ENCODE results near the gene AMH.

The AMH gene

DNA sequence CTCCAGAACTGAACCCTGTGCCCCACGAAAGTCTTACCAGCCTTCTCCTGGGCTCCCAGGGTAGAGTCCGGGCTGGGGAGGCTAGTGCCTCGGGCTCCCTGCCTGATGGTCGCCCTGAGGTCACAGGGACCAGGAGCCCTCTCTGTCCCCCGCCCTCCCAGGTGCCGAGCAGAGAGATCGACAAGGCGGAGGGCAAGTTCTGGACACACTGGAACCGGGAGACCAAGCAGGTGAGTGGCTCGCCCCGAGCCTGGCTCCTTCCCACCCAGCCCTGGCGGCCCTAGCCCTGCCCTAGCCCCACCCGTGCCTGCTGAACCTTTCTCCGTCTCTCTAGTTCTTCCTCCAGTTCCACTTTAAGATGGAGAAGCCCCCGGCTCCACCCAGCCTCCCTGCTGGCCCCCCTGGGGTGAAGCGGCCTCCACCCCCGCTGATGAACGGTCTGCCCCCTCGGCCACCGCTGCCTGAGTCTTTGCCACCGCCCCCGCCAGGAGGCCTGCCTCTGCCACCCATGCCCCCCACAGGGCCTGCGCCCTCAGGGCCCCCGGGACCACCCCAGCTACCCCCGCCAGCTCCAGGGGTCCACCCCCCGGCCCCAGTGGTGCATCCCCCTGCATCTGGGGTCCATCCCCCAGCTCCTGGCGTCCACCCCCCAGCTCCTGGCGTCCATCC is 1.6 kb upstream of the AMH start:
- no peak overlapping the region for H3K4me3 ChIP-seq (ENCODE audit: low read length)
- H3K36me3 ChIP-seq (ENCODE audit: insufficient read depth, low read depth, low read length) = peaks cover 50% of the 10 kb centered on the region
- no peak overlapping the region for H3K27ac ChIP-seq (ENCODE audit: low read length)
- no peaks in the 10 kb centered on the region for H3K4me1 ChIP-seq (ENCODE audit: insufficient read depth, low read length)
- peaks cover 29% of the 10 kb centered on the region; the same call in 1 of the 2 replicates for H3K27me3 ChIP-seq (ENCODE audit: insufficient read depth, low read length)
- no peaks in the 10 kb centered on the region for H3K9me3 ChIP-seq (ENCODE audit: insufficient read depth, low read depth, low read length)
- no peak overlapping the region for H3K9ac ChIP-seq (ENCODE audit: low read depth, low read length)

DNA sequence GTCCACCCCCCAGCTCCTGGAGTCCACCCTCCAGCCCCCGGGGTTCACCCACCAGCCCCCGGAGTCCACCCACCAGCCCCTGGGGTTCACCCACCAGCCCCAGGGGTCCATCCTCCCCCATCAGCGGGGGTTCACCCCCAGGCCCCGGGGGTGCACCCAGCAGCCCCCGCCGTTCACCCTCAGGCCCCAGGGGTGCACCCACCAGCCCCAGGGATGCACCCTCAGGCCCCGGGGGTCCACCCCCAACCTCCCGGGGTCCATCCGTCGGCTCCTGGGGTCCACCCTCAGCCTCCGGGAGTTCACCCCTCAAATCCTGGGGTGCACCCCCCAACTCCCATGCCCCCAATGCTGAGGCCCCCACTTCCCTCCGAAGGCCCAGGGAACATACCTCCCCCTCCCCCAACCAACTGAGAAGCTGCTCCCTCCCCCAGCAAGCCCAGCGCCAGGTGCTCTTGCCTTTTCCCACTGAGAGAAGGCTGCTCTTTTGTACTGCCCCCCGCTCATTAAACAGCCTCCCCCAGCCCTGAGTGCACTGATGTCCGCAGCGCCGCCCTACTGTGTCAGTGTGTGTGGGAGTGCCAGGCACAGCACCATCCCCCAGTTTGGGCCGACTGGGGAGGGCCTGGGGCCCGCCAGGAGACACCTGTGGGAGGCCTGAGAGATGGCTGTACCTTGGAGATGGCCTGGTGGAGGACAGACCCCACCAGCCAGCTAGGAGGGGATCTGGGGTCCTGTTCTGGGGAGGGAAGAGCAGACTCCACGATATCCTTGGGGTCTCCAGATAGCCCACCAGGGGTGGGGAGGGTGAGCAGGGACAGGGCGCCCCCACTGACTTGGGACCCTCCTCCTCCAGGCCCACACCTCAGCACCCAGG is 750 bp upstream of the AMH start:
- no peaks in the 10 kb centered on the region for H3K4me1 ChIP-seq (ENCODE audit: insufficient read depth, low read length)
- no peak overlapping the region for H3K9ac ChIP-seq (ENCODE audit: low read depth, low read length)
- peaks cover 37% of the 10 kb centered on the region; the same call in 1 of the 2 replicates for H3K27me3 ChIP-seq (ENCODE audit: insufficient read depth, low read length)
- no peaks in the 10 kb centered on the region for H3K9me3 ChIP-seq (ENCODE audit: insufficient read depth, low read depth, low read length)
- no peak overlapping the region for H3K27ac ChIP-seq (ENCODE audit: low read length)
- H3K36me3 ChIP-seq (ENCODE audit: insufficient read depth, low read depth, low read length) = peaks cover 42% of the 10 kb centered on the region
- H3K4me3 ChIP-seq (ENCODE audit: low read length) = no peak overlapping the region

DNA sequence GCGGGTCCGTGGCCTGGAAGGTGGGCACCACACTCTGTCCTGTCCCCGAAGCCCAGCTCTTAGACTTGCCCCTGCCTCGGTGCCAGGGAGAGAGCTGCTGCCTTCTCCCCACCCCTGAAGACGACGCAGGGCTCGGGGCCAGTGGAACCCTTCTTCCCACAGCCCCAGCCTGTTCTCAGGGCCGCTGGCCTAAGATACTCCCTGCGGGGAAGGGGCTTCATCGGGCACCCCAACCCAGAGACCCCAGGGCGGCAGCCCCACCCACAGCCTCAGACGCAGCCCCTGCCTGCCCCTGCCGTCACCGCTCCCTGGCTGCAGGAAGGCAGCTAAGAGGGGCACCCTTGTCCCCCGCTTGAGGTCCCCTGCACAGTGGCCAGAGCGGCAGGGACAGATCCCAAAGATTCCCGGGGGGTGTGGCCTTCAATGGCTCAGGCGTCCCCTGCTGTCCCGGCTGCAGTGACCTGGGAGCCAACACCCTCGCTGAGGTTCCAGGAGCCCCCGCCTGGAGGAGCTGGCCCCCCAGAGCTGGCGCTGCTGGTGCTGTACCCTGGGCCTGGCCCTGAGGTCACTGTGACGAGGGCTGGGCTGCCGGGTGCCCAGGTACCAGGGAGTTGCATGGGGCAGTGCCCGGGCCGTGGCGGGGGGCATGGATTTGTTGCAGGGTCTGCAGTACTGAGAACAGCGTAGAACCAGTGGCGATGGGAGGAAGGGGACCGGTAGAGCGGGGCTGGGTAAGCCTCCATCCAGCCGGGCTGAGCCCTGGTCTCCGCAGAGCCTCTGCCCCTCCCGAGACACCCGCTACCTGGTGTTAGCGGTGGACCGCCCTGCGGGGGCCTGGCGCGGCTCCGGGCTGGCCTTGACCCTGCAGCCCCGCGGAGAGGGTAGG is 1.0 kb downstream of the AMH start:
- Histone ChIP-seq H3K27me3 (ENCODE audit: insufficient read depth, low read length) (peaks cover 53% of the 10 kb centered on the region), H3K9ac (ENCODE audit: low read depth, low read length) (no peak overlapping the region), H3K9me3 (ENCODE audit: insufficient read depth, low read depth, low read length) (no peaks in the 10 kb centered on the region), H3K4me3 (ENCODE audit: low read length) (no peak overlapping the region), H3K36me3 (ENCODE audit: insufficient read depth, low read depth, low read length) (peaks cover 25% of the 10 kb centered on the region), H3K27ac (ENCODE audit: low read length) (no peak overlapping the region), H3K4me1 (ENCODE audit: insufficient read depth, low read length) (no peaks in the 10 kb centered on the region)

DNA sequence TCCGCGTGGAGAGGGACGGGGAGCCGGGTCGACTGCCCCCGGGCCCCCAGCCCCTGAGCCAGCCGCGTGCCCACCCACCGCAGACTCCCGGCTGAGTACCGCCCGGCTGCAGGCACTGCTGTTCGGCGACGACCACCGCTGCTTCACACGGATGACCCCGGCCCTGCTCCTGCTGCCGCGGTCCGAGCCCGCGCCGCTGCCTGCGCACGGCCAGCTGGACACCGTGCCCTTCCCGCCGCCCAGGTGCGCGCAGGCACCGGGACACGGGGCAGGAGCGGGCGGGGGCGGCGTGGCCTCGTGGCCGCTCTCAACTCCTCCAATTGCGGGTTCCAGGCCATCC is 1.6 kb downstream of the AMH start:
- H3K36me3 ChIP-seq (ENCODE audit: insufficient read depth, low read depth, low read length) = peaks cover 19% of the 10 kb centered on the region
- H3K4me1 ChIP-seq (ENCODE audit: insufficient read depth, low read length) = no peaks in the 10 kb centered on the region
- no peaks in the 10 kb centered on the region for H3K9me3 ChIP-seq (ENCODE audit: insufficient read depth, low read depth, low read length)
- H3K27me3 ChIP-seq (ENCODE audit: insufficient read depth, low read length) = peaks cover 53% of the 10 kb centered on the region
- no peak overlapping the region for H3K4me3 ChIP-seq (ENCODE audit: low read length)
- H3K27ac ChIP-seq (ENCODE audit: low read length) = no peak overlapping the region
- H3K9ac ChIP-seq (ENCODE audit: low read depth, low read length) = no peak overlapping the region

DNA sequence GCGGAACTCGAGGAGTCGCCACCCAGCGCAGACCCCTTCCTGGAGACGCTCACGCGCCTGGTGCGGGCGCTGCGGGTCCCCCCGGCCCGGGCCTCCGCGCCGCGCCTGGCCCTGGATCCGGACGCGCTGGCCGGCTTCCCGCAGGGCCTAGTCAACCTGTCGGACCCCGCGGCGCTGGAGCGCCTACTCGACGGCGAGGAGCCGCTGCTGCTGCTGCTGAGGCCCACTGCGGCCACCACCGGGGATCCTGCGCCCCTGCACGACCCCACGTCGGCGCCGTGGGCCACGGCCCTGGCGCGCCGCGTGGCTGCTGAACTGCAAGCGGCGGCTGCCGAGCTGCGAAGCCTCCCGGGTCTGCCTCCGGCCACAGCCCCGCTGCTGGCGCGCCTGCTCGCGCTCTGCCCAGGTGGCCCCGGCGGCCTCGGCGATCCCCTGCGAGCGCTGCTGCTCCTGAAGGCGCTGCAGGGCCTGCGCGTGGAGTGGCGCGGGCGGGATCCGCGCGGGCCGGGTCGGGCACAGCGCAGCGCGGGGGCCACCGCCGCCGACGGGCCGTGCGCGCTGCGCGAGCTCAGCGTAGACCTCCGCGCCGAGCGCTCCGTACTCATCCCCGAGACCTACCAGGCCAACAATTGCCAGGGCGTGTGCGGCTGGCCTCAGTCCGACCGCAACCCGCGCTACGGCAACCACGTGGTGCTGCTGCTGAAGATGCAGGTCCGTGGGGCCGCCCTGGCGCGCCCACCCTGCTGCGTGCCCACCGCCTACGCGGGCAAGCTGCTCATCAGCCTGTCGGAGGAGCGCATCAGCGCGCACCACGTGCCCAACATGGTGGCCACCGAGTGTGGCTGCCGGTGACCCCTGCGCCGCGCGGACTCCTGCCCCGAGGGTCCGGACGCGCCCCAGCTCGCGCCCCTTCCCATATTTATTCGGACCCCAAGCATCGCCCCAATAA is 2.3 kb downstream of the AMH start:
- H3K36me3 ChIP-seq (ENCODE audit: insufficient read depth, low read depth, low read length) = peaks cover 12% of the 10 kb centered on the region
- no peaks in the 10 kb centered on the region for H3K9me3 ChIP-seq (ENCODE audit: insufficient read depth, low read depth, low read length)
- no peak overlapping the region for H3K27ac ChIP-seq (ENCODE audit: low read length)
- H3K4me1 ChIP-seq (ENCODE audit: insufficient read depth, low read length) = no peaks in the 10 kb centered on the region
- H3K27me3 ChIP-seq (ENCODE audit: insufficient read depth, low read length) = peaks cover 53% of the 10 kb centered on the region
- no peak overlapping the region for H3K4me3 ChIP-seq (ENCODE audit: low read length)
- no peak overlapping the region for H3K9ac ChIP-seq (ENCODE audit: low read depth, low read length)

DNA sequence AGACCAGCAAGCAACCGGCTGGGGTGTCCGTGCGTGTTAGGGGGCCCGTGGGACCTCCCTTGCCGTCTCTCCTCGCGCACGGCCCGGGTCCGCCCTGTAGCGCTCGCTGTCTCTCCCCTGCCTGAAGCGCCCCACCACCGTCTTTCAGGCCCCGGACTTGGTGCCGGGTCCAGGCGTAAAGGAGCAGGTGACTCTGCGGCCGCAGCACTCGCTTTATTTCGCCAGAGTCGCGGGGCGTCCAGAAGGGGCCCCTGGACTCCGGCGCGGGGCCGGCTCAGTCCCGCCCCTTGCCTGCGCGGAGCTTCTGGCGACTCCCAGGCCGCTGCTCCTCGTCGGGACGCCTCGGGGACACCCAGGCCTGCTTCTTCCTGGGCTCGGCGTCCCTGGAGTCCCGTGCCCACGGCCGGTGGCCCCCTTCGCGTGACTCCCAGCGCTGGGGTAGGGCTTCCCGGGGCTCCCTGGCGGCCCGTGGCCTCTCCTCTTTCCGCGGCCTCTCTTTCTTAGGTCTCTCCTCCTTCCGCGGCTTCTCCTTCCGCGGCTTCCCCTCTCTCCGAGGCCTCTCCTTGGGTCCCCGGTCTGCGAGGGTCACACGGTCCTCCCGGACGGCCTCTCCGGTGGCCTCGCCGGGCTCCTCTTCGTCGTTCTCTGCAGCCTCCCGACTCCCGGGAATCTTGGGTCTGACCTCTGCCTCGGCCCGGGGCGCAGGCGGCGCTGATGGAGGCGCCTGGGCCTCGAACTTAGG is 3.1 kb downstream of the AMH start:
- no peak overlapping the region for H3K4me3 ChIP-seq (ENCODE audit: low read length)
- H3K27ac ChIP-seq (ENCODE audit: low read length) = no peak overlapping the region
- H3K27me3 ChIP-seq (ENCODE audit: insufficient read depth, low read length) = peaks cover 53% of the 10 kb centered on the region
- H3K36me3 ChIP-seq (ENCODE audit: insufficient read depth, low read depth, low read length) = peaks cover 4% of the 10 kb centered on the region
- no peaks in the 10 kb centered on the region for H3K9me3 ChIP-seq (ENCODE audit: insufficient read depth, low read depth, low read length)
- H3K9ac ChIP-seq (ENCODE audit: low read depth, low read length) = no peak overlapping the region
- no peaks in the 10 kb centered on the region for H3K4me1 ChIP-seq (ENCODE audit: insufficient read depth, low read length)

DNA sequence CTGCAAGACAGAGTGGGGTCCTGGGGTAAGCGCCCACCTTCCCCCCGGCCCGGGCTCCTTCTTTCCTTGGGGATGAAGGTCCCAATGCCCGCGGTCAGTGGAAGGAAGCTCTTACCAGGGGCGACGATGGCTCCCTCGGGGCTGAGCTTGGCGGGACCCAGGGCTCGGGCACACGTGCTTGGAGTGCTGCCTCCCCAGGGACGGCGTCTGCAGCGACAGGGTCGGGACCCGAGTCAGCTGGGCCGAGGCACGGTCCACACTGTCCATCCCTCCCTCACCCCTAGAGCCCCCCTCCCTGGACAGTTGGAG is 3.6 kb downstream of the AMH start:
- H3K9ac ChIP-seq (ENCODE audit: low read depth, low read length) = no peak overlapping the region
- H3K27me3 ChIP-seq (ENCODE audit: insufficient read depth, low read length) = peaks cover 53% of the 10 kb centered on the region
- H3K27ac ChIP-seq (ENCODE audit: low read length) = no peak overlapping the region
- no peaks in the 10 kb centered on the region for H3K9me3 ChIP-seq (ENCODE audit: insufficient read depth, low read depth, low read length)
- H3K4me3 ChIP-seq (ENCODE audit: low read length) = peak overlapping the region; percentile 67; the same call in 1 of the 2 replicates
- no peaks in the 10 kb centered on the region for H3K36me3 ChIP-seq (ENCODE audit: insufficient read depth, low read depth, low read length)
- no peaks in the 10 kb centered on the region for H3K4me1 ChIP-seq (ENCODE audit: insufficient read depth, low read length)

DNA sequence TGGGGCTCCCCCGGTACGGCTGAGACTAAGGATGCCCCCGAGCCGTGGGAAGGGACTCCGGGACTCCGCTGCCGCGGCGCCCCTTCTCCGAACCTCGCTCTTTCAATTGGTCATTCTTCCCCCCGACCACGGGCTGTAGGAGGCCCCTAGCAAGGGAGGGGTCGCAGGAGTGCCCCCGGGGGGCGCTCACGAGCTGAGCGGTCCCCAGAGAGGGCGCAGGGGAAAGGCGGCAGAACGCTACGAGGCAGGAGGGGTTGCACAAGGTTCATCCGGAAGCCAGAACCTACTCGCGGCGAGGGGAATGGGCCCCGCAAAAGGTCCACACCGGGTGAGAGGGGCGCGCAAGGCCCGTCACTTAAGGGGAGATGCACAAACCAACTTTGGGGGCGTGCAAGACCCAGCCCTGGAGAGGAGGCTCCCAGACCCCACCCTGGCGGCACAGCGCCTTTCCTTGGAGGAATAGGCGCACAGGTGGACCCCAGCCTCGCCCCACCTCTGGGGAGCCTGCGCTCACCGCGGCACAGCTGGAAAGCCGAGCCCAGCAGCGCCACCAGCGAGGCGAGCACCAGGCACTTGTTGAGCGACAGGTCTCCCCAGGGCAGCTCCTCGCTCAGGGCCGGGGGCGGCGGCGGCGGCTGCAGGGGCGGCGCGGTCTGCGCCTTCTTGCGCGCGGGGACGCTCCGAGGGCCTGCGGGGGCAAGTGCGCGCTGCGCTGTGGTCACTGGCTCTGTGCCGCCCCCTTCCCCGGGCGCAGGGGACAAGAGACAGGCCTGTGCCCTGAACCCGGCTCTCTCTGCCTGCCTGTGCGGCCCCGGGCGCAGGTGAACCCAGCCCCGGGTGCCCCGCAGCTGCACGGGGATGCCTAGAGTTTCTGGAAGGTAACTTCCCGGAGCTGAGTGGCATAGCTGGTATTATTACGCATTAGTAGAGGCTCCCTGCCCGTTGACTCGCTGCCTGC is 4.3 kb downstream of the AMH start:
- Histone ChIP-seq H3K27ac (ENCODE audit: low read length) (no peak overlapping the region), H3K27me3 (ENCODE audit: insufficient read depth, low read length) (peaks cover 53% of the 10 kb centered on the region), H3K9ac (ENCODE audit: low read depth, low read length) (no peak overlapping the region; the same call in 1 of the 2 replicates), H3K36me3 (ENCODE audit: insufficient read depth, low read depth, low read length) (no peaks in the 10 kb centered on the region), H3K4me1 (ENCODE audit: insufficient read depth, low read length) (no peaks in the 10 kb centered on the region), H3K9me3 (ENCODE audit: insufficient read depth, low read depth, low read length) (no peaks in the 10 kb centered on the region), H3K4me3 (ENCODE audit: low read length) (peak overlapping the region; percentile 67)

DNA sequence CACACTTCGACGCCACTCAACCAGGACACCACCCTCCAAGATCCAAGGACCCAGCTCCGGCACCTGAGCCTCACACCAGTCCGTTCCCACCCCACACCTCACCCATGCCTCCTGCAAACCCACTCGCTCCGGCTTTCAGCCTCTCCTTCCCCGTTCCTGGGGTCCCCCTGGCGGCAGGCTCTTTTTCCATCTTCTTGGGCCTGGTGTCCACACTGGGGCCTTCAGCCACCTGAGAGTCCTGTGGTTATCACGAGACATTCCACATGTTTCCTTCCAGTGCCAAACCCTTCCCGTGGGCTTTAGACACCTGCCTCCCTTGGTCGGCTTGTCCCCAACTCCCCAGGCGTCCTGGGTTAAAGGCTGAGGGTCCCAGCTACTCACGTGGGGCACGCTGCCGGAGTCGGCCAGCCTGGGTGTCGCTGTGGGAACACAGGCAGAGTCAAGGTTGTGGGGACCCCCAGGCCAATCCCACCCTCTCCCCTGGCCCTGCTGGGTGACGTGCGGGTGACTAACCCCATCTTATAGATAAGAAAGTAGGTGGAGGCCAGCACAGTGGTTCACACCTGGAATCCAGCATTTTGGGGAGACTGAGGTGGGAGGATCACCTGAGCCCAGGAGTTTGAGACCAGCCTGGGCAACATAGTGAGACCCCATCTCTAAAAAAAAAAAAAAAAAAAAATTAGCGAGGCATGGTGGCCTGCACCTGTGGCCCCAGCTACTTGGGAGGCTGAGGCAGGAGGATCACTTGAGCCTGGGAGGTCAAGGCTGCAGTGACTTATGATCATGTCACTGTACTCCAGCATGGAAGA is 5.1 kb downstream of the AMH start:
- H3K4me1 ChIP-seq (ENCODE audit: insufficient read depth, low read length) = no peaks in the 10 kb centered on the region
- H3K4me3 ChIP-seq (ENCODE audit: low read length) = peak overlapping the region; percentile 67

More for the DNA sequence above, 5.1 kb downstream of the AMH start:
- no peaks in the 10 kb centered on the region for H3K36me3 ChIP-seq (ENCODE audit: insufficient read depth, low read depth, low read length)
- no peak overlapping the region; the same call in 1 of the 2 replicates for H3K9ac ChIP-seq (ENCODE audit: low read depth, low read length)
- no peak overlapping the region for H3K27ac ChIP-seq (ENCODE audit: low read length)
- H3K9me3 ChIP-seq (ENCODE audit: insufficient read depth, low read depth, low read length) = no peaks in the 10 kb centered on the region
- H3K27me3 ChIP-seq (ENCODE audit: insufficient read depth, low read length) = peaks cover 53% of the 10 kb centered on the region
